Sigmoid colon (tissue), 4 donors: ENCODE results near the gene SLC17A2.

Source experiments
- CTCF ChIP-seq, 4 experiments: fragments of 450-650 bp in 3 of 4; fragments of 200-600 bp in 1 of 4; IDR thresholded peaks; one replicate each; pipeline ENCODE4 v1.5.1; 2016 to 2019; ENCODE audit warnings: antibody characterized with exemption in 4 of 4, mild to moderate bottlenecking in 3 of 4, moderate library complexity in 2 of 4
- POLR2AphosphoS5 ChIP-seq, 4 donors: sonication (generic); formaldehyde crosslinking; IDR thresholded peaks; one replicate each; pipeline ENCODE4 v1.6.1; 2017; ENCODE audit warnings: antibody characterized with exemption in 4 of 4

GRCh38 chr6:25902071-25902470 lies 28.4 kb downstream of the SLC17A2 start:
- TF ChIP-seq CTCF (IDR thresholded peaks at IDR 0.05) = no peak
- no peak for TF ChIP-seq POLR2AphosphoS5 (IDR thresholded peaks at IDR 0.05)
